ENCODE measurements around the gene XRCC6. TPM values are rescaled to one million over a fixed set of nuclear protein-coding genes. Genes with fewer than 3 reads are reported as not detected.

XRCC6 gene
- total and polyA plus RNA-seq, 2 of the 13 experiments (the other 11 are each of a cell fraction or from before 2014, with no cell fraction given) = 124 to 625 TPM

DNA sequence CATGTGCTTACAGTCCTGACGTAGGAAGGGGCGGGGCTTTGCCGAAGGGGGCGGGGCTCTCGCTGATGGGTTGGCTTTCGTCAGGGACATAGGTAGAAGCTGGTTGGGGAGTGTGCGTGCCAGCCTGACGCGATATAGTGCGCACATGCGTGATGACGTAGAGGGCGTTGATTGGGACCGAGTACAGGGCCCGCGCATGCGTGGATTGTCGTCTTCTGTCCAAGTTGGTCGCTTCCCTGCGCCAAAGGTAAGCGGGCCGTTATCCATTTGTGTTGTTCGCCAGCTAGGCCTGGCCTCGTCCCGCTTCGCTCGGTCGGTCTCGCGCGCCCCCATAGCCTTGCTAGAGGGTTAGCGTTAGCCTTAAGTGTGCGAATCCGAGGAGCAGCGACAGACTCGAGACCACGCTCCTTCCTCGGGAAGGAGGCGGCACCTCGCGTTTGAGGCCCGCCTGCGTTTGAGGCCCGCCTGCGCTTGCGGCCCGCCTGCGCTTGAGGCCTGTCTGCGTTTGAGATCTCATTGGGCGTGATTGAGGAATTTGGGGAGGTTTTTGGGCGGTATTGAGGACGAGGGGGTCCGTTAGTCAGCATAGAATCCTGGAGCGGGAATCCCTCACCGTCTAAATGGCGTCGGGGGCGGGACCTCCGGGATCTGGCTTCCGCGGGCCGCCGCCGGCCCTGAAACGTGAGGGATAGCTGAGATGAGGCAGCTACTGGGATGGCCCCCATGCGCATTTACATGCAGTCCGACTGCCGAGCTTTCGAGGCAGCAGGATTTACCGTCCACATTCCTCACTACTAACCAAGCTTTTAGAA, at the start of gene XRCC6 (continued):
- TF ChIP-seq FUBP1 (CRISPR knock-in tag; IDR thresholded peaks at IDR 0.05; ENCODE audit: borderline replicate concordance) (peak; percentile 78; the same call in 1 of the 2 replicates), ZNF484 (CRISPR knock-in tag; IDR thresholded peaks at IDR 0.05; ENCODE audit: borderline replicate concordance, low read depth) (peak; percentile 95), ZBTB33 (CRISPR knock-in tag; IDR thresholded peaks at IDR 0.05) (peak; percentile 6; the same call in 1 of the 2 replicates), SOX6 (IDR thresholded peaks at IDR 0.05) (no peak), SOX6 (CRISPR knock-in tag; IDR thresholded peaks at IDR 0.05) (peak; percentile 54; the same call in 1 of the 2 replicates), MBNL3 (CRISPR knock-in tag; conservative IDR thresholded peaks at IDR 0.05) (no peak), ZFAT (CRISPR knock-in tag; conservative IDR thresholded peaks at IDR 0.05) (no peak), PRDM15 (CRISPR knock-in tag; IDR thresholded peaks at IDR 0.05) (no peak), TRIM24 (CRISPR knock-in tag; IDR thresholded peaks at IDR 0.05) (no peak), ELF1 (CRISPR knock-in tag; IDR thresholded peaks at IDR 0.05) (0 out of 2 replicates have a peak, but pooled peaks have one; percentile 24), DMTF1 (CRISPR knock-in tag; IDR thresholded peaks at IDR 0.05) (no peak), ZNF12 (CRISPR knock-in tag; IDR thresholded peaks at IDR 0.05) (no peak), ZNF720 (CRISPR knock-in tag; IDR thresholded peaks at IDR 0.05) (no peak), ATF1 (CRISPR knock-in tag; IDR thresholded peaks at IDR 0.05) (peak; percentile 96), PTBP1 (IDR thresholded peaks at IDR 0.05; ENCODE audit: low read depth, low read length, poor library complexity, severe bottlenecking) (no peak), ZNF775 (CRISPR knock-in tag; IDR thresholded peaks at IDR 0.05; ENCODE audit: borderline replicate concordance) (no peak)
